K562 (cell line): ENCODE data around the gene CFAP97D2. TPM values are rescaled to one million over a fixed set of nuclear protein-coding genes. Genes with fewer than 3 reads are reported as not detected.

Source experiments
- ATAC-seq: fragments of 200-7000 bp; cut with Tn5 transposase; 3 replicates; pipeline ENCODE4 v1.9.1; 2020; ENCODE audit warnings: moderate library complexity
- BruUV-seq: library from RNA; stranded (reverse); fragments of 400-500 nt; replicated peaks from 2 replicates; lab custom pipeline; 2021; lab: Mats Ljungman, UMichigan
- CTCF ChIA-PET: fragments of 300-600 bp; formaldehyde crosslinking; extraction: SDS; loops from one replicate; lab custom pipeline; 2021; ENCODE audit warnings: low intra/inter-chr PET ratio; lab: Yijun Ruan, JAX
- POLR2A ChIA-PET: fragments of 300-600, 350-650 bp; sonication (Branson Sonifier 250); formaldehyde crosslinking; extraction: SDS; loops from one replicate; lab custom pipeline; 2021; ENCODE audit warnings: antibody characterized with exemption, inconsistent platforms; lab: Yijun Ruan, JAX
- DNase-seq, 4 experiments: peaks; one replicate each; pipeline versions ENCODE4 v3.0.0 to v3.0.0-alpha.2; 2011 to 2018; ENCODE audit warnings: low spot score in 3 of 4, mixed read lengths in 3 of 4; ENCODE audit errors: extremely low read depth in 1 of 4
- FAIRE-seq: peaks from 2 replicates; lab custom pipeline; 2011; peaks lifted over from hg19 to GRCh38; lab: Jason Lieb, UNC
- H2AFZ ChIP-seq: 2 replicates; pipeline ENCODE4 v1.6.0; 2011; ENCODE audit warnings: low read depth, low read length, control low read depth, inconsistent platforms
- H3K27ac ChIP-seq: fragments of 200-600 bp; 3 replicates; pipeline ENCODE4 v1.8.0; 2011; ENCODE audit warnings: low read depth, mild to moderate bottlenecking, control low read depth, inconsistent platforms, low read length, moderate library complexity, mixed read lengths; ENCODE audit errors: extremely low read depth
- H3K27me3 ChIP-seq, 2 experiments: fragments of 300-600 bp in 1 of 2; 2 replicates in 1 of 2; 3 replicates in 1 of 2; pipeline versions ENCODE4 v1.6.0 to v1.8.0; 2011; ENCODE audit warnings: inconsistent platforms in 2 of 2, low read length in 2 of 2, mild to moderate bottlenecking in 1 of 2, mixed read lengths in 1 of 2, moderate library complexity in 1 of 2; ENCODE audit not compliant: control insufficient read depth in 2 of 2, insufficient read depth in 2 of 2
- H3K36me3 ChIP-seq: fragments of 300-600 bp; 3 replicates; pipeline ENCODE4 v1.8.0; 2011; ENCODE audit warnings: mild to moderate bottlenecking, low read length, inconsistent platforms; ENCODE audit not compliant: control insufficient read depth, insufficient read depth
- H3K4me1 ChIP-seq, 2 experiments: fragments of 200-600 bp in 1 of 2; replicated peaks in 1 of 2; 2 replicates in 1 of 2; 3 replicates in 1 of 2; pipeline versions ENCODE4 v1.5.1 to v1.8.0; 2011; ENCODE audit warnings: inconsistent platforms in 2 of 2, low read length in 2 of 2, mild to moderate bottlenecking in 1 of 2, mixed read lengths in 1 of 2, moderate library complexity in 1 of 2; ENCODE audit not compliant: control insufficient read depth in 2 of 2, insufficient read depth in 2 of 2
- H3K4me2 ChIP-seq: 2 replicates; pipeline ENCODE4 v1.6.1; 2011; ENCODE audit warnings: low read length, control low read depth, inconsistent platforms, mixed read lengths; ENCODE audit not compliant: insufficient read depth
- H3K4me3 ChIP-seq: fragments of 200-600 bp; sonication (generic), shearing (Covaris generic); 2 replicates; pipeline ENCODE4 v1.5.1; 2016; ENCODE audit warnings: control low read depth, inconsistent platforms
- H3K79me2 ChIP-seq: fragments of 200-600 bp; 3 replicates; pipeline ENCODE4 v1.8.0; 2011; ENCODE audit warnings: low read length, inconsistent platforms; ENCODE audit not compliant: control insufficient read depth, insufficient read depth
- H3K9ac ChIP-seq, 2 experiments: 2 replicates each; pipeline versions ENCODE4 v1.6.0 to v1.6.1; 2011; ENCODE audit warnings: low read depth in 2 of 2, low read length in 2 of 2, control low read depth in 1 of 2, inconsistent platforms in 1 of 2, mild to moderate bottlenecking in 1 of 2, mixed read lengths in 1 of 2; ENCODE audit not compliant: insufficient read depth in 1 of 2
- H3K9me1 ChIP-seq: one replicate; pipeline ENCODE4 v1.6.0; 2011; ENCODE audit warnings: inconsistent platforms, mild to moderate bottlenecking, low read length, moderate library complexity; ENCODE audit not compliant: control insufficient read depth, insufficient read depth
- H3K9me3 ChIP-seq: replicated peaks from 2 replicates; pipeline ENCODE4 v1.5.1; 2011; ENCODE audit warnings: low read depth, low read length, inconsistent platforms; ENCODE audit not compliant: control insufficient read depth, insufficient read depth
- H4K20me1 ChIP-seq: replicated peaks from 2 replicates; pipeline ENCODE4 v1.6.1; 2011; ENCODE audit warnings: low read length, inconsistent platforms, mixed read lengths; ENCODE audit not compliant: control insufficient read depth, insufficient read depth
- ATF2 ChIP-seq: sonication (generic); formaldehyde crosslinking; IDR thresholded peaks from 2 replicates; pipeline ENCODE4 v1.8.1; 2022; ENCODE audit warnings: missing genetic modification reagents
- BCOR ChIP-seq: fragments of 450-650 bp; IDR thresholded peaks from 2 replicates; pipeline ENCODE4 v1.6.1; 2016
- CBX8 ChIP-seq: fragments of 200-600 bp; sonication (generic); IDR thresholded peaks from 2 replicates; pipeline ENCODE4 v1.6.1; 2012; ENCODE audit warnings: borderline replicate concordance, mixed run types, low read depth, mild to moderate bottlenecking, moderate library complexity, mixed read lengths, low read length, control low read depth, inconsistent platforms; ENCODE audit not compliant: poor library complexity, severe bottlenecking; ENCODE audit errors: extremely low read depth
- CREBBP ChIP-seq: IDR thresholded peaks from one replicate; pipeline ENCODE4 v1.6.1; 2012; ENCODE audit warnings: low read depth, mild to moderate bottlenecking, control low read depth, inconsistent platforms, low read length
- DNMT1 ChIP-seq: fragments of 450-650 bp; IDR thresholded peaks from 2 replicates; pipeline ENCODE4 v1.6.1; 2016; ENCODE audit warnings: antibody characterized with exemption, mild to moderate bottlenecking
- ELF4 ChIP-seq: fragments of 450-650 bp; formaldehyde crosslinking; IDR thresholded peaks from 2 replicates; pipeline ENCODE4 v1.4.0; 2022; ENCODE audit warnings: missing genetic modification characterization
- ETV6 ChIP-seq, 3 experiments: fragments of 150-350 bp in 1 of 3; sonication (generic) in 1 of 3; formaldehyde crosslinking in 1 of 3; IDR thresholded peaks; 2 replicates each; pipeline versions ENCODE4 v1.6.1 to v1.8.0; 2014 to 2022; ENCODE audit warnings: borderline replicate concordance in 2 of 3, low read depth in 2 of 3, antibody characterized with exemption in 1 of 3, low read length in 1 of 3, mild to moderate bottlenecking in 1 of 3, missing genetic modification reagents in 1 of 3
- KDM1A ChIP-seq, 2 experiments: fragments of 450-650 bp; IDR thresholded peaks; 2 replicates each; pipeline ENCODE4 v1.6.1; 2016; ENCODE audit warnings: mild to moderate bottlenecking in 2 of 2
- NCOA2 ChIP-seq, 2 experiments: fragments of 450-650 bp; IDR thresholded peaks; 2 replicates each; pipeline ENCODE4 v1.6.1; 2018; ENCODE audit warnings: mild to moderate bottlenecking in 2 of 2, moderate library complexity in 1 of 2; ENCODE audit not compliant: partially characterized antibody in 2 of 2
- PURB ChIP-seq: sonication (generic); formaldehyde crosslinking; IDR thresholded peaks from 2 replicates; pipeline ENCODE4 v1.9.0; 2021; ENCODE audit warnings: low read depth, mild to moderate bottlenecking, missing genetic modification reagents
- RFX7 ChIP-seq: fragments of 250-450 bp; sonication (Bioruptor Pico); IDR thresholded peaks from 2 replicates; pipeline ENCODE4 v1.5.1; 2021; ENCODE audit warnings: mild to moderate bottlenecking
- SIX5 ChIP-seq, 2 experiments: IDR thresholded peaks; 2 replicates each; pipeline ENCODE4 v1.6.1; 2011; ENCODE audit warnings: low read length in 2 of 2, borderline replicate concordance in 1 of 2, low read depth in 1 of 2, mild to moderate bottlenecking in 1 of 2, moderate library complexity in 1 of 2; ENCODE audit not compliant: insufficient read depth in 1 of 2
- THAP7 ChIP-seq: fragments of 250-450 bp; sonication (Bioruptor Pico); IDR thresholded peaks from 2 replicates; pipeline ENCODE4 v1.5.0; 2021
- ZNF561 ChIP-seq: fragments of 450-650 bp; formaldehyde crosslinking; conservative IDR thresholded peaks from 2 replicates; pipeline ENCODE4 v1.4.0; 2020; ENCODE audit warnings: mild to moderate bottlenecking, moderate library complexity
- ZNF75A ChIP-seq: fragments of 450-650 bp; formaldehyde crosslinking; IDR thresholded peaks from 2 replicates; pipeline ENCODE4 v1.4.0; 2020; ENCODE audit warnings: mild to moderate bottlenecking
- ZNF764 ChIP-seq: fragments of 250-450 bp; sonication (Bioruptor Pico); IDR thresholded peaks from 2 replicates; pipeline ENCODE4 v1.4.0; 2020; ENCODE audit warnings: low read depth, mild to moderate bottlenecking, moderate library complexity
- WGBS: fragments of 100-300 bp; shearing (Covaris generic); methylation state at CpG from one replicate; pipeline ENCODE4 v1.1.6; 2016; ENCODE audit warnings: low coverage, mixed read lengths; ENCODE audit not compliant: insufficient coverage; ENCODE audit errors: missing lambda C conversion rate; 5-methylcytosine and 5-hydroxymethylcytosine counted together
- in situ Hi-C: fragments of 300-500 bp; cut with MboI; formaldehyde crosslinking; loops from 4 replicates; pipeline ENCODE4 v1.15.0; 2018; ENCODE audit warnings: inconsistent platforms, mixed read lengths
- intact Hi-C: fragments of 100-400 bp; cut with micrococcal nuclease; formaldehyde crosslinking; loops from 2 replicates; pipeline ENCODE4 v1.14.2; 2022
- polyA plus RNA-seq, 8 experiments: library from polyadenylated mRNA; depleted of rRNA in 4 of 8; stranded (reverse) in 5 of 8; unstranded in 3 of 8; fragments of >200 nt; fragmentation: Nextera tagmentation in 2 of 8; fragmentation: Illumina TruSeq in 1 of 8; extraction: Ambion mirVana in 2 of 8; extraction: Trizol in 1 of 8; gene quantifications; 2 replicates each; pipeline versions ENCODE4 v1.2.1 to v1.2.3, GENCODE V29; 2011 to 2014; ENCODE audit warnings: inconsistent platforms in 1 of 8, missing spikeins in 1 of 8
- total RNA-seq, 7 experiments: library from RNA; depleted of rRNA in 6 of 7; stranded (reverse); fragments of >200 nt in 6 of 7; fragmentation: Illumina TruSeq in 2 of 7; extraction: Trizol in 2 of 7; gene quantifications; 2 replicates each; pipeline versions ENCODE4 v1.2.1 to v1.2.3, GENCODE V29; 2011 to 2021; ENCODE audit warnings: low replicate concordance in 1 of 7

Gene CFAP97D2
- total and polyA plus RNA-seq, 9 of the 15 experiments (the other 6 are each of a cell fraction or from before 2014, with no cell fraction given), result not detected

GRCh38 chr13:114155926-114156883, 22.9 kb upstream of the CFAP97D2 start (continued):
- no peak for TF ChIP-seq KDM1A (IDR thresholded peaks at IDR 0.05)
- TF ChIP-seq ZNF75A (CRISPR knock-in tag), result no peak
- TF ChIP-seq PURB (CRISPR knock-in tag), result no peak
- no peak for TF ChIP-seq ATF2 (CRISPR knock-in tag)
- TF ChIP-seq, all 486 proteins: peak for 0

- Histone ChIP-seq H4K20me1 (no peaks in the 10 kb centered on the region), H3K9me1 (no peaks in the 10 kb centered on the region), H3K4me1 (peaks cover 0 to 14% of the 10 kb centered on the region in 2 experiments; a peak in 2 of 5 replicates), H3K4me3 (no peak overlapping the region), H3K36me3 (no peaks in the 10 kb centered on the region), H3K27ac (no peak overlapping the region), H3K27me3 (peaks cover 2 to 21% of the 10 kb centered on the region in 2 experiments; a peak in 3 of 5 replicates), H3K79me2 (no peaks in the 10 kb centered on the region), H2AFZ (no peak overlapping the region), H3K9me3 (no peaks in the 10 kb centered on the region), H3K9ac (no peak overlapping the region), H3K4me2 (no peak overlapping the region)
- intact Hi-C loops (no loop called here), in situ Hi-C loops (no loop called here)
- DNase-seq, result no peak
- no peak for ATAC-seq
- no TSS peak for BruUV-seq
- WGBS, result 4% methylated on average over 7 of the region's 11 CpGs
- no peak for FAIRE-seq
- ChIA-PET POLR2A (no interaction called here), CTCF (no interaction called here)
- no peak for TF ChIP-seq BCOR
- no peak for TF ChIP-seq RFX7 (CRISPR knock-in tag)
- TF ChIP-seq ETV6 (IDR thresholded peaks at IDR 0.05; ENCODE audit: borderline replicate concordance in 1 of 2, low read depth in 2 of 2, low read length in 1 of 2), result no peak
- TF ChIP-seq ETV6 (CRISPR knock-in tag; IDR thresholded peaks at IDR 0.05; ENCODE audit: borderline replicate concordance), result no peak
- no peak for TF ChIP-seq THAP7 (CRISPR knock-in tag)
- no peak for TF ChIP-seq CREBBP
- TF ChIP-seq ZNF764, result no peak
- no peak for TF ChIP-seq ZNF561 (CRISPR knock-in tag)
- TF ChIP-seq DNMT1, result no peak
- TF ChIP-seq NCOA2 (IDR thresholded peaks at IDR 0.05; ENCODE audit: partially characterized antibody in 2 of 2), result no peak
- TF ChIP-seq ELF4 (CRISPR knock-in tag), result no peak
- TF ChIP-seq CBX8, result no peak
- no peak for TF ChIP-seq SIX5 (IDR thresholded peaks at IDR 0.05; ENCODE audit: borderline replicate concordance in 1 of 2, insufficient read depth in 1 of 2, low read depth in 1 of 2, low read length in 2 of 2)
These were observed 21.1 kb upstream of the CFAP97D2 start for GRCh38 chr13:114157869-114158495.
